GM18520 (cell line): Measurements from ENCODE around the gene PAH.
"Not testable (repeated sequence)": the region's sequence is repeated elsewhere in the genome, so short reads cannot be mapped to it uniquely, and the experiment has no call there.

Experiments
- ATAC-seq: cut with Tn5 transposase; IDR thresholded peaks from one replicate; pipeline ENCODE4 v1.9.1; 2021; ENCODE audit not compliant: unreplicated experiment

The PAH gene

DNA sequence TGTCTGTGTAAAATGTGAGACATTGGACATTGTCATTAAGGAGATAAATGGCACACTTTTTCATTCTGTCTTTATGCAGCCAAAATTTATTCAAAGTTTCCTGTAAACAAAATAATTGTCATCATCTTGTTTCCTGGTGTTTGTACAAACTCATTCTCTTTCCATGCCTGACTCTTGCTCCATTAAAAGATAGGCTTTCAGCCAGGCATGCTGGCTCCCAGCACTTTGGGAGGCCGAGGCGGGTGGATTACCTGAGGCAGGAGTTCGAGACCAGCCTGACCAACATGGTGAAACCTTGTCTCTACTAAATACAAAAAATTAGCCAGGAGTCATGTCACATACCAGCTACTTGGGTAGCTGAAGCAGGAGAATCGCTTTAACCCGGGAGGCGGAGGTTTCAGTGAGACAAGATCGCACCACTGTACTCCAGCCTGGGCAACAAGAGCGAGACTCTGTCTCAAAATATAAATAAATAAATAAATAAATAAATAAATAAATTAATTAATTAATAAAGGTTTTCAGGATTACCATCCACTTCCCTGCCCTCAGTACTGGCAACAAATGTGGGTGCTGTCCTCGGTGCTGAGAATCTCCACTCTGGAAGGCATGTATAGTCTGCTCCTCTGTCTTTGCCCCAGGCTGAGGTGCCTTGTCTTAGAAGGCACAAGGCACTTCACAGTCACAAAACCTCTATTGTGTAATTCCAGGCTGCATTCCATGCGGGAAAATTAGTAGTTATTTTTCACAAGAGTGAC lies 83.2 kb downstream of the PAH start:
- ATAC-seq, result no peak

DNA sequence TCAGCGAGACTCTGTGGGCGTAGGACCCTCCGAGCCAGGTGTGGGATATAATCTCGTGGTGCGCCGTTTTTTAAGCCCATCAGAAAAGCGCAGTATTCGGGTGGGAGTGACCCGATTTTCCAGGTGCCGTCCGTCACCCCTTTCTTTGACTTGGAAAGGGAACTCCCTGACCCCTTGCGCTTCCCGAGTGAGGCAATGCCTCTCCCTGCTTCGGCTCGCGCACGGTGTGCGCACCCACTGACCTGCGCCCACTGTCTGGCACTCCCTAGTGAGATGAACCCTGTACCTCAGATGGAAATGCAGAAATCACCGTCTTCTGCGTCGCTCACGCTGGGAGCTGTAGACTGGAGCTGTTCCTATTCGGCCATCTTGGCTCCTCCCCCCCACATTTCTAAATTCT lies 84.2 kb downstream of the PAH start:
- not testable (repeated sequence) for ATAC-seq

DNA sequence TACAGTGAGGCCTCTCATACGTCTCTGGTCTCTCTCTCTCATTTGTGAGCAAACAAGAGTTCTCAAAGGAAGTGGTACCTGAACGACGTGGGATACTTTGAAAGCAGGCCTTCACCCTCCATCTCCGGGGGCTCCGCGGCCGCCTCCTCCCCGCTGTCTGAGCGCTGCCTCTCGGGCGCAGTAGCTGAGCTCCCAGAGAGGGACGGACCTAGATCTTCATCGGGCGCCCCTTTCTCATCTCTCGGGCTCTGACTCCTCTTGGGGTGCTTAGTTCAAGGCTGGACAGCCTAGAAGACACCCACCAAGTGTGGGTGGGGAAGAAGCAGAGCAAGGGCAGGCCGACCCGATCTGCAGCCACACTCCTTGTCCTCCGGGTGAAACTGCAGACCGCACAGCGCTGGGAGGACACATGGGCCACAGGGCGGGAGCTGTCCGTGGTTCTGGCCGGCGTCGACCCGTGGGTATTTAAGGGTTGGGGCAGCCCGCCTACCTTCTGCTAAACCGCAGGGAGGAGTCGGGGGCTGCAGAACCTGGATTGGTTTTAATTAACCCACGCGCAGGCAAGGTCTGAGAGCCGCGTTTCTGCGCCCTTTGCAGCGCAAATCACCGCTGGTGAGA lies 92.7 kb downstream of the PAH start:
- ATAC-seq, result no peak

DNA sequence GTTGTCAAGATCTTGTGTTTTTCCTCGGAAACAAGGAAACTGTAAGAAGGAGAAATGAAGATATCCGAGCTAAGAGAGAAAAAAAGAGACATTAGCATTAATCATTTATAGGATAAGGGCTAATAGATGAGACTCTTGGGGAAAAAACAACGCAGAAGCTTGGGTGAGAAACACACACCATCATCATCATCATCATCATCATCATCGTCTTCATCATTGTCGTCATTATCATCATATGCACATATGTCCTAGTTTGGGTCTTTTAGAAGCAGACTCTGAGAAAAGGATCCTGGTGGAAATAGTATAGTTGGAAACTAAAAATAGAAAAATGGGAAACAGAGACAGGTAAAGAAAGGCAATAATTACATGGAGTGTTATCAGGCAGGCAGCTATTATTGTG lies 95.9 kb downstream of the PAH start:
- no peak for ATAC-seq

DNA sequence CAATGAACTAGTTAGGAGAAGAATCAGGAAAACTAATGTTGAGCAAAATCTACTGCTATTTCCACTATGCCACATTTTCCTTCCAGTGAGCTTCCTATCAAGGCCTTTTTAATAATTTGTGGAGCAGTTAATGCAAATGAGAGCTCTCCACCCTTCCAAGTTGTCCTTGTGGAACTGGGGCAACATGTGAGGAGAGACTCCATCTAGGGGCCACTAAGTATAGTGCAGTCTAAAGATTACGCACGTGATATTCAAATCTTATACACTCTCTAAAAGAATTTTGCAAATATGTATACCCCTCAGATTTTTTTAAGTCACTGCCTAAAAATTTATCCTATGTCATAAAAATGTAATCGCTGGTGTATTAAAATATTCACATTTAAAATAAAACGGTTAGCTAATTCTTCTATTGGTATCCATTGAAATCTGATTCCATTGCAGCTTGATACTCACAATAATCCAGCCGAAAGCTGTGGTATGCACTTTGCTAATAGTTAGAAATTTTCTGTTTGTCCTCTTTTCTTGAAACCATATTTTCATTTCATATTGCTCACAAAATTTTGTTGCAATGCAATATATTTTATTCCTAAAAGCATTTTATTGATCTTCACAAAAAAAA lies 100.1 kb downstream of the PAH start:
- no peak for ATAC-seq

DNA sequence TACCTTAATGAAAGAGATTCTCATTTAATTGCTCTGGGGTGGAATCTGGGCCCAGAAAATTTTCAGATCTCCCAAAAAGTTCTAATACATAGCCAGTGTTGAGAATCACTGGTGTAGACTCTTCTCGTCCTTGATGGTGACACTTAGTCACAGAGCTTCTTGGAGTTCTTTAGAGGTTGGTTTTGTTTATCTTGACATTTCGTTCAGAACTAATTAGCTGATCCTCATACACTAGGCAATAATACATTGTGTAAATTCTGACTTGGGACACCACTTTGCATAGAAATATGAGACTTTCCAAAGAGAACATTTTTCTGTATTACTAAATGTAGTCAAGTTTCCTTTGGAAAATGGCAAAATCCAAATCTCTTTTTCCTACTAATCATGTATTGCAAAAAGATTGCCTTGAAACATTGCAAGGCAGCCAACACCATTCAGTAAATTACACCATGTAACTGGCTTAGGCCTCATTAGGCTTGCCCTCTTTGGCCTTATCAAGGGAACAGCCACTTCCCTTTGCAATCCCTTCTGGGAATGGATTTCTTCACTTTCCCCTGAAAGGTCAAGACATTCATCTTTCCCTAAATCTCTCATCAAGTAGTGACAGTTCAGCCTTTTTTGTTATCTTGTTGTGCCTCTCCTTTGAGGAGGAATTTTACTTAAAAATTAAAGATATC lies 102.2 kb downstream of the PAH start:
- ATAC-seq, result no peak

DNA sequence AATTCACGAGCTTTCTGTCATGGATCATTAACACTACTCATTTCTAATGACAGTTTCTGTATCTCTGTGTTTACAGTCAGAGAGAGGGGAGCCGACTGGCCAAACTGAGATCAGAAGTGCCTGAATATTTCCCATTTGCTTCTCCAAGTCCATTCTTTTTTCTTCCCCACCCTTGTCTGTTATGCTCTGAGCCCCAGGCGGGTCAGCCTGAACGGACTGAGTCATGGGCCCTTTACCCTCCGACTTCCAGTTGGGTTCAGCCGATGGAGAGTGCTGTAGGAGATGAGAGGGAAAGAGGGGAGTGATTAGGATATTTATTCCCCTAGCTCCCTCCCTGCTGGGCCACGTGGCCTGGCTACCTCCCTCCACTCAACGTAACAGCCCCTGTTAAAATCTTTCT lies 104.7 kb downstream of the PAH start:
- ATAC-seq, result no peak

DNA sequence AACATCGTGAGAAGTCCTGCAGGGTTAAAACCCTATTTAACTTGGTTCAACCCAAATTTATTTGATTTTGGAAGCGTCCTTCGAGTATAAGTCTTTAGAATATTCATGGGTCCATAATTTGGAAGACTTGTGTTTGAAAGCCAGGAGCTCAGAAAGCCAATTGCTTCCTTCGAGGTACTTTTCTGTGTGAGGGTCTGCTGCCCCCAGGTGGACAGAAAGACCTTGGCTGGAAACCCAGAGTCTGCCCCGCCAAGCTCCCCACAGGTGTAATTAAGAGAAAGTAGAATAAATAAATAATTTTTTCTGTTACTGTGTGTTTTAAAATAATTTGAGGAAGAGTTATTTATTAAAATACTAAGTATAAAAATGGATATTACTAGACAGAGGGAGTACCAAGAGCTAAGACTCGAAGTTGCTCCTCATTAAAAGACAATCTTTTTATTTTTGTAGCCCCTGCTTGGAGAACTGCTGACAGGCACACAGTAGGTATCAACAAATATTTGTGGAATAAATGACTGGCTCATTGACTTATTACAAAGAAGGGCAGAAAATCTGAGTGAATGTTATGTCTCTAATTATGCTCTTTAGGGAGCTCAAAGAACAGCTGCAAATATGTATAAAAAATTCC lies 105.8 kb downstream of the PAH start:
- ATAC-seq, result no peak

DNA sequence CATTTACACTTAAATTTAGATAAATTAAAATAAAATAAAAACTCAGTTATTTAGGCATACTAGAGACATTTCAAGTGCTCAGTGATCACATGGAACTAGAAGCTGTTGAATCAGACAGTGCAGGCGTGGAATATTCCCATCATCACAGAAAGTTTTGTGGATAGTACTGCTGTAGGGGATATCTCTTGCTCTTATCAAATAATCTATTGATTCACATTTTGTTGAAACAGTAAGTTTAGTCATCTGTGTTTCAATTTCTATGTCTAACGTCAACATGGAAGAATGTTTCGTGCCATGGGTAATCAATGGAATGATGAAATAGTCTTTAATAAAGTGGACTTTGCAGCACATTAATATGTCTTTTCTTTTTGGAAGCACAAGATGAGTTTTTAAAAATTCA lies 108.6 kb downstream of the PAH start:
- ATAC-seq, result no peak

DNA sequence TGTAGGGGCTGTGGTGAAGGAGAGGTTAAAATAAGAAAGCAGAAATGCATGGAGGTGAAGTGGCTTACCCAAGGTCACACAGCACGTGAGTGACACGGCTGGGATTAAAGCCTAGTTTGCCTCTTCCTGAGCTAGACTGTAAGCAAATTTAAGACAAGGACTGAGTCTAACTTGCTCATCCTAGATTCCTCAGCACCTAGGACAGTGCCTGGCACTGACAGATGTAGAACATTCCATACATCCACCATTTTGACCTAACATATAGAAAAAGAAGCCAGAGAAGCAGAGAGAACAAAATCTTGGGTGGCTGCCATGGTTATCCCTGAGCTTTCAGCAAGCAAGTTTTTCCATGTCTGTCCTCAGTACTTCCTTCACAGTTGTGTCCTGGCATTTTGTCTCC lies 110.5 kb downstream of the PAH start:
- no peak for ATAC-seq

DNA sequence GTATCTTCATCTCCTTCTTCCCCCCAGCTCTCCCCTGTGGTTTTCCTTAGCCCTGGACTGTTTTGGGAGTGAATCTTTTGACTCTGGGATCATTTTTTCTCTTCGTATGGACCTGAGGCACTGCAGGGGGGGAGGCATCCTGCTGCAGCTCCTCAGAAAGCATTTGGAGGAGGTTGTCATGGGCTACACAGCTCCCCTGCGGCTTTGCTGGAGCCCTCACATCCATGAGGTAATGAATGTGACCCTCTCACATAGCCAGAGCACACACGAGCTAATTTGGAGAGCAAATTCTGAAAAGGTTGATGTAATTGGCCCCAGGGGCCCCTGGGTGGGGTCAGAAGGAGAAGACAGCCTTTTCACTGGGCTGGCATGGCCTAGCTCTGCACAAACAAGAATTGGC lies 110.9 kb downstream of the PAH start:
- ATAC-seq, result no peak

DNA sequence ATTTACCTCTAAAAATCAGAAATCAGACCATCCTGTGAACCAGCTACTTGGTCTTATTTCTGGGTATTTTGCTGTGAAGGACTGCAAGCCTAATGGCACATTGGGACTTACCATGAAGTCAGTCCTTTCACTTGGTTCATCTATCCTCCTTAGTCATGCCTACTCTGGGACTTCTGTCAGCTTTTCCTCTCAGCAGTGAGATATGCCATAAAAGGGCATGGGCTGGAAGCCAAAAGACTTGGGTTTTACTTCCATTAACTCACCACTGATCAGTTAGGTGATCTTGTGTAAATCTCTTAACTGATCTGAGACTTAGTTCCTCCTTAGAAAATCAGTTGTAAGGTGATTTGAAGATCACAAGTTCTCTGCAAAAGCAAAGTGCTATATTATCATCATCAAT lies 116.5 kb downstream of the PAH start:
- ATAC-seq, result no peak

DNA sequence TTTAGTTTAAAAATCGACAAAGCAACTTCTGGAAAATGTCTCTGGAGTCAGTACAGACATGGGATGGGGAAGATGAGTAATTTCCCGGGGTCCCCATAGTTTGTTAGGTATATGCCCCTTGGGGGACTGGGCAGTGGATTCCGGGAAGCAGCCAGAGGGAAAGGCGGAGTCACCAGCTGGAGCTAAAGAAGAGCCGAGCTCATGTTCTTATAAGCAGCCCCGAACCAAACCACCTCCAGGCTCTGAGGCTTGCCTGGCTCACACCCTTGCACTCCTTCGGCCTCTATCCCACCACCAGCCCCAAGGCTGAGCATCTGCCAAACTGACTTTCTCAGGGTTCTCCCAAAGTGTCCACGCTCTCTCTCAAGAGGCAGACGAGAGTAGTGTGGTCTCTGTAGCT lies 117.8 kb downstream of the PAH start:
- no peak for ATAC-seq

DNA sequence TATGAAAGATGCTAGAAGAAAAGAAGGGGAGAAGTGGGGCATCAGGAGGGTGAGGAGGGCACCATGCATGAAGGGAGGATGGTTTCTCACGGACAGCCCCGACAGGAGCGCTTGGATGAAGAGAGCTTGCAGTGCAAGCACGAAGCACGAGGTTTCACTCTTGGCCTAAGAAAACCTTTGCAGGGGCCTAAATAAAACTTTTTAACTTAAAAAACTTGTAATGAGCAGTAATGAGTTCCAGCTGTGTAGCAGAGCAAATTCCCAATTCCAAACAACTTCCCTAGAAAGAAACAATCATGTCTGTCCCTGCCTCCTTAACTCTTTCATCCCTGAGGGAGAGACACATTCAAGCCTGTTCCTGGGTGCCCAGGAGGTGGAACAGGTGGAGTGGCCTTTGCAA lies 119.5 kb downstream of the PAH start:
- no peak for ATAC-seq

DNA sequence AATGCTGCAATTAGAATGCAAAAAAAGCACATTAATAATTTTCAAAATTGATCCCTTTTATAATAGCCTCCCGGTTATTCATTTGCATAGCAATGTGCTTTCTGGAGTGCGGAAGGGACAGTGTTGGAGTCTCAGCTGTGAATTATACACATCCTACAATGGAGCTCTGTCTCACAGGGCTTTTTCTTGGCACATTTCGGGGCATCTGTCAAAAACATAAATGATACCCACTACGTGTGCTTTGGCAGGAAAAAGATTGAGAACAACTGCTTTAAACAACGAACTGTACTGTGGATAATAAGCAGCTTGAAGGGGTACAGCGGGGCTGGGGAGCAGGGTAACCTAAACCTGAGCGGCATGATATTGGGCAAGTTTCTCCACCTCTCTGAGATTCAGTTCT lies 123.1 kb downstream of the PAH start:
- no peak for ATAC-seq
